H1 (cell line): Measurements from ENCODE around the gene PRAME. TPM values are rescaled to one million over a fixed set of nuclear protein-coding genes. Genes with fewer than 3 reads are reported as not detected.

Experiments
- CTCF ChIA-PET: fragments of 300-600 bp; sonication (Branson Sonifier 250); formaldehyde crosslinking; loops from one replicate; lab custom pipeline; 2021; ENCODE audit not compliant: partially characterized antibody; lab: Charles Lee
- POLR2A ChIA-PET: fragments of 300-600 bp; sonication (Branson Sonifier 250); formaldehyde crosslinking; loops from one replicate; lab custom pipeline; 2021; ENCODE audit warnings: inconsistent platforms; ENCODE audit not compliant: partially characterized antibody; lab: Charles Lee
- DNase-seq, 2 experiments: peaks; one replicate each; pipeline versions ENCODE4 v3.0.0 to v3.0.0-alpha.2; 2010 to 2022; ENCODE audit warnings: low spot score in 2 of 2, low read depth in 1 of 2, mixed read lengths in 1 of 2
- FAIRE-seq: peaks from 2 replicates; lab custom pipeline; 2011; peaks lifted over from hg19 to GRCh38; lab: Jason Lieb, UNC
- H2AFZ ChIP-seq: 2 replicates; pipeline ENCODE4 v1.8.1; 2012; ENCODE audit warnings: low read length, inconsistent platforms
- H2AK5ac ChIP-seq: 2 replicates; pipeline ENCODE4 v1.6.1; 2013; ENCODE audit warnings: low read depth, low read length
- H2BK120ac ChIP-seq: replicated peaks from 2 replicates; pipeline ENCODE3; 2013; ENCODE audit warnings: low read depth, low read length, inconsistent platforms
- H2BK12ac ChIP-seq: 2 replicates; pipeline ENCODE4 v1.6.1; 2013; ENCODE audit warnings: low read depth, low read length
- H2BK15ac ChIP-seq: 2 replicates; pipeline ENCODE4 v1.6.1; 2013; ENCODE audit warnings: low read length
- H2BK20ac ChIP-seq: 2 replicates; pipeline ENCODE4 v1.6.1; 2013; ENCODE audit warnings: low read length
- H2BK5ac ChIP-seq: 2 replicates; pipeline ENCODE4 v1.6.1; 2013; ENCODE audit warnings: low read depth, low read length
- H3K14ac ChIP-seq: 2 replicates; pipeline ENCODE4 v1.6.1; 2013; ENCODE audit warnings: inconsistent platforms; ENCODE audit not compliant: insufficient read length
- H3K18ac ChIP-seq: 2 replicates; pipeline ENCODE4 v1.6.1; 2013; ENCODE audit warnings: low read length; ENCODE audit errors: extremely low read depth
- H3K23ac ChIP-seq: 2 replicates; pipeline ENCODE4 v1.6.1; 2013; ENCODE audit warnings: inconsistent platforms; ENCODE audit not compliant: insufficient read length
- H3K23me2 ChIP-seq: 2 replicates; pipeline ENCODE4 v1.6.1; 2013; ENCODE audit warnings: low read depth, low read length
- H3K27ac ChIP-seq: 2 replicates; pipeline ENCODE4 v1.6.1; 2011; ENCODE audit warnings: low read depth, low read length, inconsistent platforms
- H3K27me3 ChIP-seq, 4 experiments: replicated peaks in 1 of 4; 1 replicate in 1 of 4; 2 replicates in 3 of 4; pipeline versions ENCODE4 v1.6.1 to v1.8.1; 2011 to 2013; ENCODE audit warnings: low read length in 3 of 4, mild to moderate bottlenecking in 3 of 4, inconsistent platforms in 2 of 4, mixed read lengths in 2 of 4, moderate library complexity in 1 of 4; ENCODE audit not compliant: control insufficient read depth in 3 of 4, insufficient read depth in 3 of 4; ENCODE audit errors: extremely low read depth in 1 of 4
- H3K36me3 ChIP-seq, 4 experiments: 2 replicates each; pipeline versions ENCODE4 v1.6.1 to v1.8.1; 2011 to 2013; ENCODE audit warnings: mild to moderate bottlenecking in 4 of 4, low read length in 3 of 4, moderate library complexity in 2 of 4, control low read depth in 1 of 4, inconsistent platforms in 1 of 4; ENCODE audit not compliant: insufficient read depth in 4 of 4, control insufficient read depth in 2 of 4
- H3K4ac ChIP-seq: replicated peaks from 2 replicates; pipeline ENCODE3; 2013; ENCODE audit warnings: low read length, low read depth, mixed read lengths, inconsistent platforms; ENCODE audit not compliant: insufficient read length
- H3K4me1 ChIP-seq, 4 experiments: replicated peaks in 1 of 4; 1 replicate in 1 of 4; 2 replicates in 3 of 4; pipeline versions ENCODE4 v1.6.1 to v1.8.1; 2011 to 2013; ENCODE audit warnings: low read length in 3 of 4, inconsistent platforms in 2 of 4, mixed read lengths in 1 of 4; ENCODE audit not compliant: insufficient read depth in 4 of 4, control insufficient read depth in 3 of 4
- H3K4me2 ChIP-seq, 2 experiments: 2 replicates each; pipeline versions ENCODE4 v1.6.1 to v1.8.1; 2011 to 2013; ENCODE audit warnings: low read depth in 2 of 2, low read length in 2 of 2, control low read depth in 1 of 2, inconsistent platforms in 1 of 2, mild to moderate bottlenecking in 1 of 2; ENCODE audit not compliant: insufficient read depth in 1 of 2
- H3K4me3 ChIP-seq, 4 experiments: fragments of 200-600, 300-600 bp in 1 of 4; sonication (generic), shearing (Covaris generic), sonication (Bioruptor Twin) in 1 of 4; 2 replicates each; pipeline versions ENCODE4 v1.5.1 to v1.8.1; 2011 to 2016; ENCODE audit warnings: low read length in 4 of 4, low read depth in 3 of 4, control low read depth in 2 of 4, inconsistent platforms in 2 of 4, mild to moderate bottlenecking in 2 of 4, mixed read lengths in 1 of 4, moderate library complexity in 1 of 4; ENCODE audit not compliant: insufficient read depth in 2 of 4; ENCODE audit errors: extremely low read depth in 1 of 4
- H3K56ac ChIP-seq: replicated peaks from 2 replicates; pipeline ENCODE3; 2013; ENCODE audit warnings: low read depth, mild to moderate bottlenecking, mixed read lengths, low read length, inconsistent platforms; ENCODE audit not compliant: insufficient read length
- H3K79me1 ChIP-seq: 2 replicates; pipeline ENCODE4 v1.6.1; 2013; ENCODE audit warnings: low read depth, low read length, control low read depth
- H3K79me2 ChIP-seq, 2 experiments: 2 replicates each; pipeline versions ENCODE4 v1.6.1 to v1.8.1; 2012 to 2013; ENCODE audit warnings: low read length in 2 of 2, mild to moderate bottlenecking in 2 of 2, inconsistent platforms in 1 of 2; ENCODE audit not compliant: insufficient read depth in 2 of 2, control insufficient read depth in 1 of 2
- H3K9ac ChIP-seq, 4 experiments: replicated peaks in 1 of 4; 1 replicate in 1 of 4; 2 replicates in 3 of 4; pipeline versions ENCODE4 v1.6.1 to v1.8.1; 2011 to 2013; ENCODE audit warnings: low read depth in 3 of 4, low read length in 3 of 4, control low read depth in 2 of 4, mild to moderate bottlenecking in 2 of 4, moderate library complexity in 2 of 4, inconsistent platforms in 1 of 4; ENCODE audit errors: extremely low read depth in 1 of 4
- H3K9me3 ChIP-seq, 2 experiments: 2 replicates each; pipeline versions ENCODE4 v1.6.1 to v1.8.1; 2012 to 2013; ENCODE audit warnings: mild to moderate bottlenecking in 2 of 2, moderate library complexity in 2 of 2, control low read depth in 1 of 2, inconsistent platforms in 1 of 2, low read depth in 1 of 2, low read length in 1 of 2, mixed read lengths in 1 of 2; ENCODE audit not compliant: insufficient read depth in 2 of 2
- H4K20me1 ChIP-seq, 2 experiments: replicated peaks in 1 of 2; 2 replicates each; pipeline versions ENCODE3 to v1.8.1; 2011 to 2013; ENCODE audit warnings: inconsistent platforms in 2 of 2, low read length in 2 of 2, mild to moderate bottlenecking in 1 of 2; ENCODE audit not compliant: insufficient read depth in 2 of 2, control insufficient read depth in 1 of 2
- H4K5ac ChIP-seq: 2 replicates; pipeline ENCODE4 v1.6.1; 2013; ENCODE audit warnings: low read length, low read depth, mixed read lengths, inconsistent platforms; ENCODE audit not compliant: insufficient read length
- H4K8ac ChIP-seq: 2 replicates; pipeline ENCODE4 v1.8.0; 2013; ENCODE audit warnings: mild to moderate bottlenecking, moderate library complexity, low read length, inconsistent platforms; ENCODE audit not compliant: insufficient read depth; ENCODE audit errors: extremely low read depth
- H4K91ac ChIP-seq: replicated peaks from 2 replicates; pipeline ENCODE3; 2013; ENCODE audit warnings: low read length, mixed read lengths, inconsistent platforms; ENCODE audit not compliant: insufficient read length
- JUND ChIP-seq: IDR thresholded peaks from 2 replicates; pipeline ENCODE4 v1.6.1; 2011; ENCODE audit warnings: mild to moderate bottlenecking, improper control_type of control experiment, low read length
- POU5F1 ChIP-seq: IDR thresholded peaks from 2 replicates; pipeline ENCODE4 v1.6.1; 2011; ENCODE audit warnings: low read depth, mild to moderate bottlenecking, low read length, moderate library complexity
- SAP30 ChIP-seq: fragments of 300-600 bp; sonication (generic); IDR thresholded peaks from 2 replicates; pipeline ENCODE4 v1.7.1; 2012; ENCODE audit warnings: low read length, moderate library complexity, mild to moderate bottlenecking, inconsistent platforms; ENCODE audit not compliant: insufficient read depth, insufficient replicate concordance
- SIN3A ChIP-seq, 2 experiments: IDR thresholded peaks in 1 of 2; conservative IDR thresholded peaks in 1 of 2; 2 replicates each; pipeline ENCODE4 v1.6.1; 2011 to 2012; ENCODE audit warnings: low read length in 2 of 2, improper control_type of control experiment in 1 of 2, low read depth in 1 of 2, mild to moderate bottlenecking in 1 of 2
- whole genome bisulfite sequencing, 2 experiments: shearing (Covaris generic) in 1 of 2; methylation state at CpG; one replicate each; pipeline versions ENCODE4 v1.1.6 to v1.1.7; 2013 to 2015; ENCODE audit warnings: low lambda C conversion rate in 2 of 2, mixed read lengths in 2 of 2, inconsistent platforms in 1 of 2, low coverage in 1 of 2, missing lambda C conversion rate in 1 of 2; ENCODE audit not compliant: insufficient replicate concordance in 2 of 2, insufficient coverage in 1 of 2, insufficient read length in 1 of 2; ENCODE audit errors: extremely low coverage in 1 of 2, missing lambda C conversion rate in 1 of 2; 5-methylcytosine and 5-hydroxymethylcytosine counted together
- polyA plus RNA-seq, 7 experiments: library from polyadenylated mRNA; depleted of rRNA in 3 of 7; stranded (reverse) in 5 of 7; unstranded in 2 of 7; fragments of >200 nt in 5 of 7; fragments of 200-250 nt in 2 of 7; gene quantifications; 1 replicate in 5 of 7; 2 replicates in 1 of 7; 4 replicates in 1 of 7; pipeline versions ENCODE4 v1.2.1 to v1.2.3, GENCODE V29; 2011 to 2013; ENCODE audit warnings: missing spikeins in 2 of 7, mixed read lengths in 2 of 7
- total RNA-seq: library from RNA; stranded (reverse); fragmentation: NEBNext Ultra II Directional; extraction: Animal tissue kit (Norgen Biotek cat#: 25700); gene quantifications from 2 replicates; pipeline ENCODE4 v1.2.1, GENCODE V29; 2021

PRAME gene
- total and polyA plus RNA-seq, 2 of the 8 experiments (the other 6 are each of a cell fraction or from before 2014, with no cell fraction given): 0.15 to 1.1 TPM

DNA sequence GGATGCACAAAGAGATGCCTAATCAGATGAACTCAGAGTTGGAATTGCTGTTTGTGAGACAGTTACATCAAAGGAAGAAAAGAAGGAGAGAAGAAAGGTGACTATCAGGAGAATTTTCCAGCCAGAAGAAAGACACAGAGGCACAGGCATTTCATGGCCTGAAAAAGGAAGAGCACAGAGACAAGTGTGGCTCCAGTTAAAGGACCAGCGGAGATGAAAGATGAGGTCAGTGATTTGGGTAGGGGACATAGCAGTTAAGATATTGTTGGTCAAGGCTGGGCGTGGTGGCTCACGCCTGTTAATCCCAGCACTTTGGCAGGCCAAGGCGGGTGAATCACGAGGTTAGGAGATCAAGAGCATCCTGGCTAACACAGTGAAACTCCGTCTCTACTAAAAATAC lies 35.6 kb downstream of the PRAME start:
- H4K8ac ChIP-seq: no peak overlapping the region
- no peaks in the 10 kb centered on the region for H3K36me3 ChIP-seq
- no peak overlapping the region for H2BK5ac ChIP-seq
- H3K79me1 ChIP-seq: no peaks in the 10 kb centered on the region
- H2AFZ ChIP-seq: no peak overlapping the region
- no peak overlapping the region for H3K14ac ChIP-seq
- H2BK120ac ChIP-seq: no peak overlapping the region
- no peak overlapping the region for H3K4me2 ChIP-seq
- TF ChIP-seq JUND: no peak
- no peak for TF ChIP-seq POU5F1
- no peak for TF ChIP-seq SIN3A (conservative IDR thresholded peaks at IDR 0.05 in 1 of 2, IDR thresholded peaks at IDR 0.05 in 1 of 2; ENCODE audit: low read depth in 1 of 2, low read length in 2 of 2)
- TF ChIP-seq SAP30: no peak
- DNase-seq (no peak), FAIRE-seq (no peak)
- no peak overlapping the region for H3K23ac ChIP-seq
- H4K20me1 ChIP-seq: no peaks in the 10 kb centered on the region
- no peak overlapping the region for H3K56ac ChIP-seq
- no peaks in the 10 kb centered on the region; the same call in 1 of the 2 replicates for H3K23me2 ChIP-seq
- H4K91ac ChIP-seq: no peak overlapping the region
- H3K18ac ChIP-seq: no peak overlapping the region
- POLR2A ChIA-PET: no interaction called here
- H3K9ac ChIP-seq: no peak overlapping the region
- peaks cover 0 to 11% of the 10 kb centered on the region in 2 experiments; a peak in 2 of 4 replicates for H3K9me3 ChIP-seq
- no peak overlapping the region for H4K5ac ChIP-seq
- H3K79me2 ChIP-seq: no peaks in the 10 kb centered on the region
- no peak overlapping the region for H3K27ac ChIP-seq
- no peak overlapping the region for H2BK20ac ChIP-seq
- H3K4me3 ChIP-seq: no peak overlapping the region
- no peak overlapping the region for H2BK15ac ChIP-seq
- H3K27me3 ChIP-seq: peaks cover 4 to 32% (median 21%) of the 10 kb centered on the region in 4 experiments; a peak in 6 of 7 replicates
- 86% methylated on average over 6 of the region's 6 CpGs; no CpG with 5 or more reads in 1 of the 2 experiments for WGBS, 2 experiments
- CTCF ChIA-PET: no interaction called here
- no peak overlapping the region for H2BK12ac ChIP-seq
- no peak overlapping the region for H2AK5ac ChIP-seq
- H3K4me1 ChIP-seq: no peaks in the 10 kb centered on the region
- H3K4ac ChIP-seq: no peak overlapping the region
